NCI-H1105 (cell line): ENCODE data around the gene FGF21.
"Not testable (repeated sequence)": the region's sequence is repeated elsewhere in the genome, so short reads cannot be mapped to it uniquely, and the experiment has no call there.

Source experiments
- DNase-seq: peaks from one replicate; lab custom pipeline; 2025; lab: John Stamatoyannopoulos, UW

The FGF21 gene, protein sequence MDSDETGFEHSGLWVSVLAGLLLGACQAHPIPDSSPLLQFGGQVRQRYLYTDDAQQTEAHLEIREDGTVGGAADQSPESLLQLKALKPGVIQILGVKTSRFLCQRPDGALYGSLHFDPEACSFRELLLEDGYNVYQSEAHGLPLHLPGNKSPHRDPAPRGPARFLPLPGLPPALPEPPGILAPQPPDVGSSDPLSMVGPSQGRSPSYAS

GRCh38 chr19:48755084-48755641, at the start of gene FGF21:
Gene FGF21 (plus strand): TSS chr19:48755524. CDS start chr19:48756237, 713 bp downstream.
- no peak for DNase-seq

- no peak for DNase-seq
These were observed 46.9 kb upstream of the FGF21 start for GRCh38 chr19:48708471-48708870.

DNA sequence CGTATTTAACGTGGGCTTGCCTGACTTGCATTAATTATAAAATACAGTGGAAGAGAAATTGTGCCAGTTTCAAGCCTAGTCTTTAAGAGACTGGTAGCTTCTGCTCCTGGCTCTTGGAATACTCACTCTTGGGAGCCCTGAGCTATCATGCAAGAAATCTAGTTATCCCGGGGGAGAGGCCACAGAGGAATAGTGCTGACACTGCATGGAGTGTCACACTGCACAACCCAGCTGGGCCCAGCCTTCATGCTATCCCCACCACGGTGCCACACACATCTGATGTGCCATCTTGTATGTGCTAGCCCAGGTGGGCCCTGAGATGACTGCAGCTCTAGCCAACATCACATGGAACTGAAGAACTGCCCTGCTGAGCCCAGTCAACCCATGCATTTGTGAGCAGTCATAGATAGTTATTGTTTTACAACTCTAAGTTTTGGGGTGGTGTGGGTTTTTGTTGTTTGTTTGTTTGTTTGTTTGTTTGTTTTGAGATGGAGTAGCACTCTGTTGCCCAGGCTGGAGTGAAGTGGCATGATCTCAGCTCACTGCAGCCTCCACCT, 44.1 kb upstream of the FGF21 start:
- DNase-seq: no peak

GRCh38 chr19:48713041-48713863, 42.1 kb upstream of the FGF21 start:
- DNase-seq: no peak

- DNase-seq: peak; percentile 100
These were observed 41.2 kb upstream of the FGF21 start for GRCh38 chr19:48713864-48714755.

DNA sequence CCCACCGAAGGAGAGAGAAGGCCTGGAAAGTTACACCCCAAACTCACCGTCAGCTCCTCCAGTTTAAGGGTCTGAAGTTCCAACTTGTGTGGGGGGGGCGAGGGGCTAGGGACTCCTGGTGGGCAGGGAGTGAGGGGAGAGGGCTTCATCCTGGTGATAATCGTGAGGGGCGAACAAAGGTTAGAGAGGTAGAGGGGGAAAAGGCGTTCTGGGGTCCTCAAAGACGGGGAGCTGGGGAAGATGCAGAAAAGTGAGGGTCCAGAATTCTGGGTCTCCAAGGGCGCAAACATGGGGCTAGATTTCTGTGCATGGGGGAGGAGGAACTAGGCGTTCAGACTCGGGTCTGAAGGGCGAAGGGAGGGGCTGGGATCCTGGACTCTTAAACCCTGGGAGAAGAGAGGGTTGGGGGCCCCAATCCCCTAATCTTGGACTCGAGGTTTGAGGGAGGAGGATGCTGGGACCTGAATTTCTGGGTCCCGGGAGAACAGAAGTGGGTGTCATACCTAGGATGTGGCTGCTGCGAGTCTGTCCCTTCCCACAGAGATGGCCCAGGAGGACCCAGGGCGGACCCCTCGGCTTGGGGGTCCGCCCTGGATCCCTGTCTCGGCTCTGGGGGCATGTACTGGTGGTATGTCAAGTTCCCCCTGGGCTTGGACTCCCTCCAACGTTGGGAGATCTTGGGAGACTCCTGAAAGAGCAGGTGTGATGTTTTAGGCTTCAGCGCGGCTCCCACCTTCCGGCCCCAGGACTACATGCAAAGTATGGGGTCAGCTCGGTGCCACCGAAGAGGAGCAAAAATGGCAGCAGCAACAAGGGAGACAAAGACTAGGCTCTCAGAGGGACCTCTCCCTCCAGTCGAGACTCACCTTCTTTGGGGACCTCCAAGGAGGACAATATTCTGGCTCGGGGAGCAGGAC, 40.3 kb upstream of the FGF21 start:
- no peak for DNase-seq

DNA sequence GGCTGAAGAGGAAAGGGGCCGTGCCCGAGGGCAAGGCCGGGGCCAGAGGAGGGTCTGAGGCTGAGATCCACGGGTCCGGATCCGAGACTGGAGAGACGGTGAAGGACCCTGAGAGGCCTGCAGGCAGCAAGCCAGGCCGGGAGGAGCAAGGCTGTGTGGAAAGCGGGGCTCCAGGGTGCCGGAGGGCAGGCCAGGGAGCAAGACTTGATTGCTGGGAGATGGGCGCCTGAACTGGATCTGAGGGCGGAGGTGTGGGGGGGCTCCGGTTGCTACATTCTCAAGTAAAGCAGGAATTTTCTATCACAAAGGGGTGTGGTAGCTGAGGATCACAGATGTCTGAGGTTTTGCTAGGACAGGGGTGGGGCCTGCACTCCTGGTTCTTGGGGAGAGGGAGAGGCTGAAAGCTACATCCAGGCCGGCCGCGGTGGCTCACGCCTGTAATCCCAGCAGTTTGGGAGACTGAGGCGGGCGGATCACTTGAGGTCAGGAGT, 39.6 kb upstream of the FGF21 start:
- no peak for DNase-seq

- DNase-seq: peak; percentile 76
These were observed 38.6 kb upstream of the FGF21 start for GRCh38 chr19:48716562-48717291.

GRCh38 chr19:48718106-48718505, 37.2 kb upstream of the FGF21 start:
- DNase-seq: not testable (repeated sequence)

DNA sequence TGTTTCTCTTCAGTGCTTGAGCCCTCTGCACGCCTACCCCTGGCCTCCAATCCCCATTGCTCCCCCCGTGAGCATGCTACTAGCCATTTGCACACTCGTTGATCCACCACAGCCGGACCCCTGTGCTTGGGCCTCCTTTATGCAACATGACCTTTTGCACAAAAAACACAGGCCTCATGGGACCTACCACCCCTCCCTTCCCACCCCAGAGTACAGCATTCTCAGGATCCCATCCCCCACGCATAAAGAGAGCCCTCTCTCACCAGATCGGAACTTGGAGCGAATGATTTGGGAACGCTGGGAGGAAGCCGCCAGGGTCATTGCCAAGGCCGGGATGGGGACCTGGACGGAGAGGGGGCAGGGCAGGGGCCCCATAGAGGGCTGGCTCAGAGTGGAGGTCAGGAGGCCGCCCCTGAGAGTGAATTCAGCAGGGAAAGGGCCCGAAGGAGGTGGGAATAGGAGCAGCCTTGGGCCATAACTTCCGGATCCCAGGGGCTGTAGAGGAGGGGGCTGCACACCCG, 36.6 kb upstream of the FGF21 start:
- no peak for DNase-seq

DNA sequence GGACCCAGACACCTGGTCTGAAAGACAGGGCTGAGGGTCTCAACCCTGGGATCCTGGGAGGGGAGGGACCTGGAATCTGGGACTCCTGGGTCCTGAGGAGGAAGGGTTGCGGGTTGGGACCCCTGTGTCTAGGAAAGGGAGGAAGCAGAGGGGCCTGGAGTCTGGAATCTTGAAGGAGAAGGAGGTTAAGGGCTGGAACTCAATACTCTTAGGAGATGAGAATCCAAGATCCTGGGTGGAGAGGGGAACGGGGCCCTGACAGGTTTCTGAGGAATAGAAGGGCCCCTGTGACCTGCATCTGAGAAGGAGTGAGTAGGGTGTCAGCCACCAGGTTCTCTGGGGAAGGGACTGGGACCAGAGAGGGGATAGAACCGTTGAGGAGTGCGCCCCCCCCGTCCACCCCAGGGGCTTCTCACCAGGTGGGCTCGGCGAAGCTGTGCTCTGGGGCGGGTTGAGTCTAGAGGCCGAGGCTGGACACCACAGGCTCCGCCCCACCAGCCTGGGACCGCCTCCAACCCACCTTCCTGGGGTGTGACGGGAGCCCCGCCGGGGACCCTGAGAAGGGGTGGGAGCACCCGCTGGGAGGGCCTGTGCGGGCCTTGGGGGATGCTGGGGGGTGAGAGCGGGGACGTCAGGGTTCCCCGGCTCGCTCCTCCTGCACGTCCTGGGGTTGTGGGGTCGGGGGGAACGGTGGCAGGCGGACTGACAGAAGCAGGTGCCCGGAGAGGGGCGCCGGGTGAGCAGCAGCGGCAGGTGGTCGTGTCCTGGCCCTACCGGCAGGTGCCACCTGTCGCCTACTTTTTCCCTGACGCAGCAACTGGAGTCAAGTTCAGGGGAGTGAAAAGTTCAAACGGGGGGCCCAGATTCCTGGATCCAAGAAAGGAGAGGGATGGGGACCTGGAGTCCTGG, 35.8 kb upstream of the FGF21 start, which contains the start of gene MAMSTR:
Gene MAMSTR, minus strand, starts transcription at position 463 of the 909 bp plus-strand sequence. CDS start 694 bp downstream, outside the sequence.
- no peak for DNase-seq

GRCh38 chr19:48720251-48720612, 35.1 kb upstream of the FGF21 start:
- DNase-seq: no peak

- DNase-seq: peak; percentile 97
These were observed 34.6 kb upstream of the FGF21 start for GRCh38 chr19:48720613-48721296.

- no peak for DNase-seq
These were observed 33.1 kb upstream of the FGF21 start for GRCh38 chr19:48722196-48722708.

GRCh38 chr19:48724796-48725753, 30.2 kb upstream of the FGF21 start:
- peak; percentile 23 for DNase-seq

DNA sequence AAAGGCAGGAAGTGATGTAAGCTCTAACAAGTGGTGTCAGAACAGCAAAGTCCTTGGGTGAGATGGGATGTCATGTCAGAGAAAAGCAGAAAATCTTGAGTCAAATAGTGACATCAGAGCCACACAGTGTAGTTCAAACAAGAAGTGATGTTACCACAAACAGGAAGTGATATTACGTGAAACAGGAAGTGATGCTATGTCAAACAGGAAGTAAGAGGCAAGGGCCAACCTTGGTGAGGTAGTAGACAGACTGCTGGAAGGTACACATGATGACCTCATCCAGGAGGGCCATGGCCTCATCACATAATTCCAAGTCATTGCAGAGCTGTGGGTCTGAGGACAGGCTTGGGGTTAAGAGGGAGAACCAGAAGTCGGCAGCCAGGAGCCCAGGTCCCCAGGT, 28.8 kb upstream of the FGF21 start:
- DNase-seq: no peak
